Heart left ventricle (tissue), 13 donors: ENCODE measurements around the gene SPECC1.

ENCODE experiments used
- CTCF ChIP-seq, 12 donors: fragments of 200-600 bp; sonication (generic) in 4 of 12; IDR thresholded peaks; one replicate each; pipeline versions ENCODE4 v1.5.0 to v1.8.0; 2018 to 2022; ENCODE audit warnings: antibody characterized with exemption in 12 of 12, mild to moderate bottlenecking in 5 of 12
- POLR2A ChIP-seq, 2 donors: fragments of 450-650 bp; IDR thresholded peaks; one replicate each; pipeline ENCODE4 v1.6.1; 2017; ENCODE audit warnings: antibody characterized with exemption in 2 of 2, mild to moderate bottlenecking in 2 of 2, moderate library complexity in 2 of 2
- donor health status: ischemic (EF 13 %, LVEDD 7.1; RV severe dilation, severe dysfunction).
- donor health status: DM: no; HTN: yes; CAD: no.
- donor health status: DM: no; HTN: no; CAD: no.
- donor health status: ischemic (EF 25% LVEDD 6.9; RV normal size, moderate dysfunction).
- donor health status: ischemic (EF 25% LVEDD 5.7; RV mildly dilated, moderate dysfunction).
- donor health status: ischemic (EF 35%, LVEDD 5.7; RV mildly dilated, moderate dysfunction).
- donor health status: nonischemic (EF 11% LVEDD 7.7; RV severe dilation, severe dysfunction).
- donor health status: DM: yes; HTN: yes; CAD: no.
- donor health status: PGD.
- donor health status: ischemic (EF 29% LVEDD 5.4; RV normal size, mild dysfunction).
- donor health status: nonischemic (EF 23%, LVEDD 6.1; RV moderate dilation, normal function).

- TF ChIP-seq POLR2A (IDR thresholded peaks at IDR 0.05) (no peak), CTCF (IDR thresholded peaks at IDR 0.05) (no peak)
Measured at GRCh38 chr17:20170085-20170484, 160.9 kb downstream of the SPECC1 start.
